Germinal center (tissue), 1 donor: ENCODE results near the gene JMJD8.

Experiments
- DNase-seq: peaks from one replicate; pipeline ENCODE4 v3.0.0; 2012; ENCODE audit warnings: mixed read lengths, low spot score

The JMJD8 gene

GRCh38 chr16:641326-642188 lies 42.6 kb downstream of the JMJD8 start, which contains the start of gene MCRIP2:
TSS of gene MCRIP2 (plus strand) at chr16:641828. CDS start at chr16:641992, 164 bp downstream.
- DNase-seq, result peak; percentile 79

DNA sequence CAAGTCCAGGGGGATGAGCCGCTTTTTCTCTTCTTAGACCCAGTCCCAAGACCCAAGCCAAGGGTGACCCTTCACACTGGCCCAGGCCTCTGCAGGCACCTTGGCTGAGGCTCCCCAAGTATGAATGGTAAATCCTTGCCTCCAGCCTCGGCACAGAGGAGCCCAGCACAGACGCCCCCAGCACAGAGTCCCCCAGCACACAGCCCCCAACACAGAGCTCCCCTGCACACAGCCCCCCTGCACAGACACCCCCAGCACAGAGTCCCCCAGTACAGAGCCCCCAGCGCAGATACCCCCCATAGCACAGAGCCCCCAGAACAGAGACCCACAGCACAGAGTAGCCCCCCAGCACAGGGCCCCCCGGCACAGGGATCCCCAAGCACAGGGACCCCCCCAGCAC lies 43.5 kb downstream of the JMJD8 start:
- DNase-seq, result no peak

GRCh38 chr16:638836-639235 lies 45.3 kb downstream of the JMJD8 start:
- DNase-seq, result no peak

GRCh38 chr16:638034-638543 lies 46.0 kb downstream of the JMJD8 start:
- DNase-seq, result no peak

GRCh38 chr16:637081-638018 lies 46.8 kb downstream of the JMJD8 start:
- peak; percentile 100 for DNase-seq

- DNase-seq, result peak; percentile 93
Measured at GRCh38 chr16:636206-637080, 47.7 kb downstream of the JMJD8 start, which contains the start of gene METTL26. TSS of gene METTL26 (minus strand) at chr16:636305. CDS start at chr16:636290, 15 bp downstream.

- DNase-seq, result no peak
Measured at GRCh38 chr16:635573-636205, 48.4 kb downstream of the JMJD8 start.

DNA sequence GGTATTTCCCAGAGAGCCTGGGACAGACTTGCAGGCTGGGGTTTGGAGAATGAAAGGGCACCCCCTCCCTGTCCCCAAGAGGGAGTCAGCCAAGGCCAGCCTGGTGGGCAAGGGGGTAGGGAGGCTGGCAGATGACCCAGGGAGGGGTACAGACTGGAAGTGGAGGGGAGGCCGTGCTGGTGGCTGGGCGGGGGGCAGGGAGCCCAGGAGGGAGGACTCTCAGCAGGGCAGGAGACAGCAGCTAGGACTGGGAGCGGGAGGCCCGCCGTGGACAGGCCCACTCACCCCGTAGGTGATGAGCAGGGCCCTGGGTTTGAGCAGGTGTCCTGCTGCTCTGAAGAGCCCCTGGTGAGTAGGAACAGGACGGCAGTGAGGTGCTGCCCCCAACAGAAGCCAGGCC lies 49.1 kb downstream of the JMJD8 start:
- DNase-seq, result no peak

DNA sequence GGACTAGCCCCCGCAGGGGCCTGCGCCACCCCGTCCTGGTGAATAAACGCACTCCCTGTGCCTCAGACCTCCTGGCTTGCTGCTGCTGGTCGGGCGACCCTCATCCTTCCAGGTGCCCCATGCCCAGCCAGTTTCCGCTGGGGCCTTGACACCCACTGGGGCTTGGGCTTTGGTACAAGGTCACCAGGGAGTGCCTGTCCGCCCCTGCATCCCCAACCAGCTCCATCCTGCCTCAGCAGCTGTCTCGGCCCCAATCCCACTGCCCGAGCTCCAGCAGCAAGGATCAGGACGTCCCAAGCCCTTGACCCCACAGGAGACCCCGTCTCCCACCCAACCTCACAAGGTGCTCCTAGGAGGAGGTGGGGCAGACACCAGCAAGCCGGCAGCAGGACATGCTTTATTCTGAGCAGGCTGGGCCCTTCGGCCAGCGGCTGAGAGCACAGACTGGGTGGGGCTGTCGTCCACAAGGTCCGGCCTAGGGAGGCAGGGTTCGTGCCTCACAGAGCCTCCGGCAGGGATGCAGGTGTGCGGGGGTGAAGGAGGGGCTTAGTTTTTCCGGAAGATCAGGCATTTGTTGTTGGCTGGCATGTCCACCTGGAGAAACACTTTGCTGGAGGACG lies 50.0 kb downstream of the JMJD8 start:
- DNase-seq, result no peak

- no peak for DNase-seq
Measured at GRCh38 chr16:633336-634050, 50.6 kb downstream of the JMJD8 start.

GRCh38 chr16:632486-633335 lies 51.4 kb downstream of the JMJD8 start:
- no peak for DNase-seq

GRCh38 chr16:631808-632358 lies 52.3 kb downstream of the JMJD8 start:
- no peak for DNase-seq
